Measurements from ENCODE around the gene GNG12.
A peak's percentile ranks its signal among the peaks of the same experiment; 100 is the strongest.

GNG12 gene

GRCh38 chr1:67832737-67833601 is at the start of gene GNG12:
GNG12 (minus strand) TSS chr1:67833467; CDS start chr1:67707686, 125,781 bp downstream.
- peak; percentile 89 for DNase-seq

- no peak for DNase-seq
Observed at GRCh38 chr1:67882196-67882958, 49.1 kb upstream of the GNG12 start.

GRCh38 chr1:67880056-67880601 is 46.9 kb upstream of the GNG12 start:
- peak; percentile 97 for DNase-seq

- DNase-seq = no peak
Observed at GRCh38 chr1:67879485-67879884, 46.2 kb upstream of the GNG12 start.

GRCh38 chr1:67874501-67875111 is 41.3 kb upstream of the GNG12 start:
- peak; percentile 32 for DNase-seq

GRCh38 chr1:67869233-67869632 is 36.0 kb upstream of the GNG12 start:
- DNase-seq = no peak

- DNase-seq = no peak
Observed at GRCh38 chr1:67863637-67864036, 30.4 kb upstream of the GNG12 start.

GRCh38 chr1:67862685-67863084 is 29.4 kb upstream of the GNG12 start:
- no peak for DNase-seq

- no peak for DNase-seq
Observed at GRCh38 chr1:67861856-67862516, 28.7 kb upstream of the GNG12 start.

- no peak for DNase-seq
Observed at GRCh38 chr1:67860776-67861175, 27.5 kb upstream of the GNG12 start.

- DNase-seq = no peak
Observed at GRCh38 chr1:67856921-67857320, 23.7 kb upstream of the GNG12 start.

GRCh38 chr1:67855961-67856360 is 22.7 kb upstream of the GNG12 start:
- DNase-seq = peak; percentile 72

- no peak for DNase-seq
Observed at GRCh38 chr1:67855444-67855843, 22.2 kb upstream of the GNG12 start.

- DNase-seq = peak; percentile 97
Observed at GRCh38 chr1:67853704-67854103, 20.4 kb upstream of the GNG12 start.

- DNase-seq = no peak
Observed at GRCh38 chr1:67851800-67852199, 18.5 kb upstream of the GNG12 start.

GRCh38 chr1:67850611-67851075 is 17.4 kb upstream of the GNG12 start:
- peak; percentile 98 for DNase-seq

GRCh38 chr1:67850151-67850551 is 16.9 kb upstream of the GNG12 start:
- DNase-seq = peak; percentile 86

- DNase-seq = no peak
Observed at GRCh38 chr1:67847466-67847865, 14.2 kb upstream of the GNG12 start.

GRCh38 chr1:67846538-67846937 is 13.3 kb upstream of the GNG12 start:
- no peak for DNase-seq

- no peak for DNase-seq
Observed at GRCh38 chr1:67844988-67845387, 11.7 kb upstream of the GNG12 start.

GRCh38 chr1:67843746-67844145 is 10.5 kb upstream of the GNG12 start:
- DNase-seq = no peak

GRCh38 chr1:67843331-67843730 is 10.1 kb upstream of the GNG12 start:
- DNase-seq = no peak

GRCh38 chr1:67840449-67840848 is 7.2 kb upstream of the GNG12 start:
- DNase-seq = no peak
